Hindlimb muscle (tissue), 1 donor: ENCODE measurements around the gene CFAP46. TPM values are rescaled to one million over a fixed set of nuclear protein-coding genes. Genes with fewer than 3 reads are reported as not detected.
"Not testable (repeated sequence)": the region's sequence is repeated elsewhere in the genome, so short reads cannot be mapped to it uniquely, and the experiment has no call there.

Experiments used
- DNase-seq: peaks from one replicate; pipeline ENCODE4 v3.0.0-alpha.2; 2013
- polyA plus RNA-seq: library from polyadenylated mRNA; unstranded; fragments of 120-200 nt; gene quantifications from one replicate; pipeline ENCODE4 v1.2.1, GENCODE V29; 2013; ENCODE audit not compliant: insufficient read length

The CFAP46 gene
- polyA plus RNA-seq, 1 donor, result 0.12 TPM

GRCh38 chr10:132803416-132804210 lies 138.8 kb downstream of the CFAP46 start:
- DNase-seq, result no peak

- DNase-seq, result no peak
These were observed 139.6 kb downstream of the CFAP46 start for GRCh38 chr10:132802694-132803320.

- no peak for DNase-seq
These were observed 140.3 kb downstream of the CFAP46 start for GRCh38 chr10:132802048-132802447.

GRCh38 chr10:132799865-132800264 lies 142.5 kb downstream of the CFAP46 start:
- no peak for DNase-seq

GRCh38 chr10:132798876-132799275 lies 143.5 kb downstream of the CFAP46 start:
- no peak for DNase-seq

- no peak for DNase-seq
These were observed 144.0 kb downstream of the CFAP46 start for GRCh38 chr10:132798403-132798802.

- not testable (repeated sequence) for DNase-seq
These were observed 144.4 kb downstream of the CFAP46 start for GRCh38 chr10:132797986-132798385.

- DNase-seq, result no peak
These were observed 145.5 kb downstream of the CFAP46 start for GRCh38 chr10:132796846-132797245.

GRCh38 chr10:132793871-132794849 lies 148.2 kb downstream of the CFAP46 start:
- no peak for DNase-seq

GRCh38 chr10:132793213-132793612 lies 149.2 kb downstream of the CFAP46 start:
- no peak for DNase-seq

- DNase-seq, result no peak
These were observed 149.6 kb downstream of the CFAP46 start for GRCh38 chr10:132792796-132793195.

- DNase-seq, result not testable (repeated sequence)
These were observed 150.3 kb downstream of the CFAP46 start for GRCh38 chr10:132792099-132792498.

- no peak for DNase-seq
These were observed 151.2 kb downstream of the CFAP46 start for GRCh38 chr10:132790934-132791829.

GRCh38 chr10:132790470-132790869 lies 151.9 kb downstream of the CFAP46 start:
- DNase-seq, result no peak

GRCh38 chr10:132789659-132790148 lies 152.7 kb downstream of the CFAP46 start:
- no peak for DNase-seq

GRCh38 chr10:132788831-132789219 lies 153.5 kb downstream of the CFAP46 start:
- DNase-seq, result no peak

GRCh38 chr10:132788180-132788830 lies 154.1 kb downstream of the CFAP46 start:
- DNase-seq, result no peak

- no peak for DNase-seq
These were observed 154.7 kb downstream of the CFAP46 start for GRCh38 chr10:132787495-132788179.

GRCh38 chr10:132786884-132787494 lies 155.4 kb downstream of the CFAP46 start:
- DNase-seq, result no peak

- no peak for DNase-seq
These were observed 155.9 kb downstream of the CFAP46 start for GRCh38 chr10:132786476-132786883.
